GM19238 (cell line): Measurements from ENCODE around the gene NPIPA5.
"Not testable (repeated sequence)": the region's sequence is repeated elsewhere in the genome, so short reads cannot be mapped to it uniquely, and the experiment has no call there.

Source experiments
- DNase-seq: peaks from one replicate; pipeline ENCODE4 v3.0.0; 2011; ENCODE audit warnings: low spot score; ENCODE audit not compliant: insufficient read length

NPIPA5 gene

DNA sequence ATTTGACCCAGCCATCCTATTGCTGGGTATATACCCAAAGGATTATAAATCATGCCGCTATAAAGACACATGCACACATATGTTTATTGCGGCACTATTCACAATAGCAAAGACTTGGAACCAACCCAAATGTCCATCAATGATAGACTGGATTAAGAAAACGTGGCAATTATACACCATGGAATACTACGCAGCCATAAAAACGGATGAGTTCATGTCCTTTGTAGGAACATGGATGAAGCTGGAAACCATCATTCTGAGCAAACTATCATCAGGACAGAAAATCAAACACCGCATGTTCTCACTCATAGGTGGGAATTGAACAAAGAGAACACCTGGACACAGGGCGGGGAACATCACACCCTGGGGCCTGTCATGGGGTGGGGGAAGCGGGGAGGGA is 14.9 kb upstream of the NPIPA5 start:
- not testable (repeated sequence) for DNase-seq

GRCh38 chr16:15389916-15390315 is 11.8 kb upstream of the NPIPA5 start:
- DNase-seq: not testable (repeated sequence)

- DNase-seq: not testable (repeated sequence)
Measured at GRCh38 chr16:15388060-15388459, 10.0 kb upstream of the NPIPA5 start.

- DNase-seq: not testable (repeated sequence)
Measured at GRCh38 chr16:15382810-15383209, 4.7 kb upstream of the NPIPA5 start.

DNA sequence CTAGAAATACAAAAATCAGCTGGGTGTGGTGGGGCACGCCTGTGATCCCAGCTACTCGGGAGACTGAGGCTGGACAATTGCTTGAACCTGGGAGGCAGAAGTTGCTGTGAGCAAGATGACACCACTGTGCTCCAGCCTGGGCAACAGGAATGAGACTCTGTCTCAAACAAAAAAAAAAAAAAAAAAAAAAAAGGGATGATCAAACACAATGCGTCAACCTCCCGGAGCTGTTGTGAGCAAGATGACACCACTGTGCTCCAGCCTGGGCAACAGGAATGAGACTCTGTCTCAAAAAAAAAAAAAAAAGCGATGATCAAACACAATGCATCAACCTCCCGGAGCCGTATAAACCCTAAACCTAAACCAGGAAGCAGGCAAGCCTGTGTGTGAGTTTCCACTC is 20.6 kb downstream of the NPIPA5 start:
- not testable (repeated sequence) for DNase-seq

GRCh38 chr16:15354846-15355245 is 23.2 kb downstream of the NPIPA5 start:
- not testable (repeated sequence) for DNase-seq

DNA sequence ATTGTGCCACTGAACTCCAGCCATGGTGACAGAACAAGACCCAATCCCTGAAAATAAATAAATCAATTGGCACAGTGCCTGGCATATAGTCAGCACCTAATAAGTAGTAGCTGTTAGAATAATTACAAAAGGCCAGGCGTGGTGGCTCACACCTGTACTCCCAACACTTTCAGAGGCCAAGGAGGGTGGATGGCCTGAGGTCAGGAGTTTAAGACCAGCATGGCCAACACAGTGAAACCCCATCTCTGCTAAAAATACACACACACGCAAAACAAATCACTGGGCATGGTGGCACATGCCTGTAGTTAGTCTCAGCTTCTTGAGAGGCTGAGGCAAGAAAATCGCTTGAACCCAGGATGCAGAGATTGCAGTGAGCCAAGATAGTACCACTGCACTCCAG is 25.2 kb downstream of the NPIPA5 start:
- not testable (repeated sequence) for DNase-seq

DNA sequence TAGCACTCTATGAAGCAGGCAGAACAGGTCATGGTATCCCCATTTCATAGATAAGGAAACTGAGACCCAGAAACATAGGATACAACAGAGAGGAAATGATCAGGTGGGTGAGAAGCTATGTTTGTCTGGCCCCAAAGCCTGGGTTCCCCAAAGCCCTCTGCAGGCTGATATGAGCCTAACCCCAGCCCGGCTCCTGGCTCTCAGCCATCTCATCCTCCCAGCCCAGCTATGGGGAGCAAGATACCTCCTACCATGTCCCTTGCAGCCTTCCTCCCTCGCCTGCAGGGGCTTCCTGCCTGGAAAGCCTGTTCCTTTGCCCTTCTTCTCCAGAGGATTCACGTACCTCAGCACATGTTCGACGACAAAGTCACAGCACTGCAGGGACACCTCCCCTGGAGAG is 26.3 kb downstream of the NPIPA5 start:
- DNase-seq: not testable (repeated sequence)

DNA sequence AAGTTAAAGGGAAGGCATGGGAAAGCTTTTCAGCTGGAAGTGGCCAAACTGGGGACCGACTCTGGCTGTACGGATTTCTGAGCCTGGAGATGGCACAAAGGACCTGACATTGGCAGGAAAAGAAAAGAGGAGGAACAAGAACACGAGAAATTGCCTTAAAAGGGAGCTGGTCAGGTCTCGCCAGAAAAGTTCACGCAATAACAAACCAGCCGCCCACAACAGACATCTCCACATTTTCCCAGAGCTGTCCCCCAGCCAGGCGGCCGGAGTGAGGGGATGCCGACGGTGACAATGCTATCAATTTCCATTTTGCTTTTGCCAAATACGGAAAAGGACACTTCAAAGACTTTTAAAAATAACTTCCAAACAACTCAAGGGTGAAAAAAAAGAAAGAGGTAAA is 26.8 kb downstream of the NPIPA5 start:
- not testable (repeated sequence) for DNase-seq

DNA sequence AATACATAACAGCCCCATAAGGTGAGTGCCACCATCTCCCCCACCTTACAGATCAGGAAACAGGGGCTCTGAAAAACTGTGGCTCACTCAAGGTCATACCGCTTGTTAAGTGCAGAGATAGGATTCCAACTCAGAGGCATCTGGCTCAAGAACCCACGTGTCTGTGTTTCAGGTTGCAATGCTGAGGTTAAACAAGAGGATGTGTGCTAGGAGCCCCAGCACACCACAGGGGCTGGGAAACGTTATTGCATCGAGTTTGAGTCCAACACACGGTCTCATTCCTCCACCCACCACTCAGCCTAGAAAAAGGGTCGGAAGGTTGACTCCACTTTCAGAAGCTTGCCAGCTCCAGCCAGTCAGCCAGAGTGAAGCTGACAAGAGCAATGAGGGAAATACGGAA is 29.4 kb downstream of the NPIPA5 start:
- DNase-seq: not testable (repeated sequence)

DNA sequence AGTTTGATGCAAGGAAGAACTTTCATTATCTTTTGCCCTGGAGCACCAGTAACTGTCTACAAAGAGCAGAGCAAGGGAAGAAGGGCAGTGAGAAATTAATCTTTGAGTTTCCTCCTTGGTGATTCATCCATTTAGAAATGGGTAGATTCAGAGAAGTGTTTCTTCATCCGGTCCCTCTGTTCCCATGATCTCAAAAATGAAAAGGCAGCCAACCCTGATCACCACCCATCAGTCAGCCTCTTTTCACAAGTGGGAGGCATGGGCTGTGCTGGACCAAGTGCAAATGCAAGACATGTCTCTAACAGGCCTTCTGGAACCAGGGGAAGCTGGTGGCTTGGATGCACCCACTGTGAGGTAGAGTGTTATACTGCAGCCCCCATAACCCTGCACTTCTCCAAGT is 35.8 kb downstream of the NPIPA5 start:
- not testable (repeated sequence) for DNase-seq

DNA sequence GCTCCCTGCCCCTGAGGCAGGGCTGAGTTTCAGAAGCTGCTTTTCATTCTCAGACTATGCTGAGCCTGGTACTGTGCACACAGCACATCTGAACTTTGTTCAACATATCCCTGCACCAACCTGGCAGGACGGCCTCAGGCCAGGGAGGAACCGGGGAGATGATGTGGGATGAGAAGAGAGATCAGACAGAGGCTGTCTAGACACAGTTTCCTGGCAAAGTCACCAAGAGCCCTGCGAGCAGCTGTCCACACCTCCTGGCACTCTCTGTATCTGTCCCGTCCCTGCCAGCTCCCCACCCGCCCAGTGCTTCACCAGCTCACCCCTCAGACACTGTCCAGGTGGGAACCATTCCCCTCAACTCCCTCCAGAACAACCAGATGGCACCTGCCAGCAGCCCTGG is 39.1 kb downstream of the NPIPA5 start:
- DNase-seq: not testable (repeated sequence)

- DNase-seq: not testable (repeated sequence)
Measured at GRCh38 chr16:15337974-15338605, 40.0 kb downstream of the NPIPA5 start.

DNA sequence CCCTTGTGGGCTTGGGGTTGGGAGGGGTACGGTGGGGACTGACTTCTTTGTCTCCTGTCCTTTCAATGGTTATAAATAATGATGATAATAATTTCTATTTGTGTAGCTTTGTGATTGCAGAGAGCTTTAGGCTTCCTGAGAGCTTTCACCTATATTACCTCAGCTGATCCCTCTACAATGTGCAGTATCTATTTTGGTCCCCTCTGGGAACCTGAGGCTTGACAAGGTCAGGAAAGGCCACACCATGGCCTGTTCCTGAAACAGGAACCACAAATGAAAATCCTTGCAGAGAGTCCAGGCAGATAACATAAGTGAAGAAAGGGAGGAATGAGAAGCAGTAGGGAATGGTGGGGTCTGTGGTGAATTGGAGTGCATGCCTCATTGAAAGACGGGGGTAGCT is 42.5 kb downstream of the NPIPA5 start:
- DNase-seq: not testable (repeated sequence)

- DNase-seq: not testable (repeated sequence)
Measured at GRCh38 chr16:15333969-15334368, 44.1 kb downstream of the NPIPA5 start.

GRCh38 chr16:15330978-15331377 is 47.1 kb downstream of the NPIPA5 start:
- DNase-seq: not testable (repeated sequence)

DNA sequence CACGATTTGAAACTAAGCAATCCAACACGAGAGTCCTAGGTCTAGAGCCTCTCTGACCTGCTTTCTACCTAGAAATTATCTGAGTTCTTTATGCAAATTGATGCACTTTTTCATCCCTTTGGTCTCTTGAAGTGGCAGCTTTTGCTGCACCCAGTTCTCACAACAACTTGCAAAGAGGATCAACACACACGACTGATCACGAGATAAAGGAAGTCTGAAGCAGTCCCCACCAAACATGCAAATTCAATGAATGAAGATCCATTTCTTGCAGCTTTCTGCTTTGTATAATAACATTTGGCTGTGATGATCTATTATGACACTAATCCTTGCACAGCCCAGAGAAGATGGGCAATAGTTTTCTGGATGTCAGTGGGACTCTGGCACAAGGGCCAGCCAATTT is 53.1 kb downstream of the NPIPA5 start:
- DNase-seq: not testable (repeated sequence)

DNA sequence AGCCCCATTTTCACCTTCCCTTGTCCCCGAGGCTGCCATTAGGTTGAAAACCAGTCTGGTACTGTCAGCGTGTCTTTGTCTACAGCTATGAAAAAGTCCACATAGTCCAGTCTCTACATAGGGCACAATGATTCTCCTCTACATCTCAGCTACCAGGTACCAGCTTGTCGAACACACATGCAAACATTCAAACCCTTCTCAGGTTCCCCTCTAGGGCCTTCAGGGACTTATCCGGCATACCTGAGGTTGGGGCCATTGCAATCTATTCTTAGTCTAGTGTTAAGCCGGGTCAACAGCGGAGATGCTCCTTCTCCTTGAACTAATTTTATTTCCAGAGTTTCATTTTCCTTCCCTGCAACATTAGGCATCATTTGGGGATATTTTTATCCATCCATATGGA is 54.7 kb downstream of the NPIPA5 start:
- not testable (repeated sequence) for DNase-seq

DNA sequence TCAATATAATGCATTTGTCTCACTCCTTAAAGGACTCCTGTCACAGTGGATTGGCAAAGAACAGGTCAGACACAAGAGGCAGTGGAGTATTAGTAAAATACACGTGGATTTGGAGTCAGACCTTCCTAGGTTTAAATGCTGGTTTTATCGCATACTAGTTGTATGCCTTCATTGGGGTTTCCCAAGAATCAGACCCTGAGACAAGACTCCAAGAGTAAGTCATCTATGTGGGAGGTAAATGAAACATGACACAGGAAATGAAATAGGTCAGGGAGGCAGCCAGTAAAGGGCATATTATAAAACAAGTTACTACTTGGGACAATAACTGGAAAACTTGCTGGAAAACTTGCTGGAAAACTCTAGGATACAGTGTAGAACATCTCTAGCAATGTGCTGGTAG is 56.9 kb downstream of the NPIPA5 start:
- not testable (repeated sequence) for DNase-seq

DNA sequence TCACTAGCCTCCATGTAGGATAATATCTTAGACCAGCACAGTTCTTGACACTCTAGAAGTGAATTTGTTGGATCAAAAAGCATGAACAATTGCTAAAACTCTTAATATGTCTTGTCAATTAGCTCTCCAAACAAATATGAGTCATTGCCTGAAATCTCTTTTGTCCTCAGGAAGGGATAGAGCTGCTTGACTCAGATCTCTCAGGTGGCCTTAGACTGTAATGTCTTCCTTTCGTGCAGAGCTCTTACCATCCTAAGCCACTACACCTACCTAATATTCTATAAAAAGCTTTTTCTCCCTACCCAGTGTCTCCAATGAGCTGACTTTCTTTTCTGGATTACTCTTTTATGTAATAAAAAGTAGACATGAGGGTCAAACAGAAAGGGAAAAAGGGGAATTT is 63.5 kb downstream of the NPIPA5 start:
- not testable (repeated sequence) for DNase-seq
